ENCODE measurements around the gene RING1.

RING1 gene

DNA sequence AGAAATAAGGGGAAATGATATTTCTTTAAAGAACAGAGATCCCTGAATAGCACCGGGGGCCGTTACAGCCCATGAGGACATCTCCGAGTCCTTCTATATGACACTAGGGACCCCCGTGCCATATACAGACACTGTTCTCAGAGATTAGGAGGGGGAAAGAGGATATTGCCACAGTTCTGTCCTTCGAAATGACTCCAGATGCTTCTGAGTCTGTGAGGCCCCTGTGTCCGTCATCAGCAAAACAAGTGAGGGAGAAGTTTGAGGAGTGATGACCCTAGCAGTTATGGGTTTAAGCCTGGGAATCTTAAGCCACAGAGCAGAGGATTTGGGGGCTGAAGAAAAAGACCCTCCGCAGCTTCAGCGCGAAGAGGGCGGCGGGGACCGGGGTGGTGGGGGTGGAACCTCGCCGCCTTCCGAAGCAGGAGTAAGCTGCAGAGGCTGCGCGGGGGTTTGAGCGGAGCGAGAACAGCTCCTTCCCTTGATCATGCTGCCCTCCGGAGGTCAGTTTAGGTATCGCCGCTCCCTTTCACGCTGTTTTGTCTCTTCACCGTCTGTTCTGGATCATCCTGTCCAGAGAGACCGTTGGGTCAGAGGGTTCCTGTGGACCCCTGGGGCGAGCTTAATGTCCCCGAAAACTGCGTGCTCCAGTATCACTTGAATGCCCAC, 39.8 kb downstream of the RING1 start:
- DNase-seq, result peak; percentile 35 to 91 (median 80)

DNA sequence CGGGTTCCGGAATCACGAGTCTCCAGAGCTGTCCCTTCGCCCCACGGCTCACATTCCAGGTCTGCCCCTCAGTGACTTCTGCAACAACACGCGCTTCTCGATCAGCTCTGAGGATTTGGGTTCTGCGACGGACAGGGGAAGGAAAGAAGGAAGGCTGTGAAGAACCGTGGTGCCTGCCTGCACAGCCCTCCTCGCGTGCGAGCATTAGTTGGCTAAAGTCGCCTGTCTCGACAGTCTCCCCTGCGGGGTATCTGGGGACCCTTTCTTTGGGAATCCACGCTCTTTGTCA, 40.3 kb downstream of the RING1 start:
- peak in 1 of 14 donors; percentile 63 for DNase-seq

DNA sequence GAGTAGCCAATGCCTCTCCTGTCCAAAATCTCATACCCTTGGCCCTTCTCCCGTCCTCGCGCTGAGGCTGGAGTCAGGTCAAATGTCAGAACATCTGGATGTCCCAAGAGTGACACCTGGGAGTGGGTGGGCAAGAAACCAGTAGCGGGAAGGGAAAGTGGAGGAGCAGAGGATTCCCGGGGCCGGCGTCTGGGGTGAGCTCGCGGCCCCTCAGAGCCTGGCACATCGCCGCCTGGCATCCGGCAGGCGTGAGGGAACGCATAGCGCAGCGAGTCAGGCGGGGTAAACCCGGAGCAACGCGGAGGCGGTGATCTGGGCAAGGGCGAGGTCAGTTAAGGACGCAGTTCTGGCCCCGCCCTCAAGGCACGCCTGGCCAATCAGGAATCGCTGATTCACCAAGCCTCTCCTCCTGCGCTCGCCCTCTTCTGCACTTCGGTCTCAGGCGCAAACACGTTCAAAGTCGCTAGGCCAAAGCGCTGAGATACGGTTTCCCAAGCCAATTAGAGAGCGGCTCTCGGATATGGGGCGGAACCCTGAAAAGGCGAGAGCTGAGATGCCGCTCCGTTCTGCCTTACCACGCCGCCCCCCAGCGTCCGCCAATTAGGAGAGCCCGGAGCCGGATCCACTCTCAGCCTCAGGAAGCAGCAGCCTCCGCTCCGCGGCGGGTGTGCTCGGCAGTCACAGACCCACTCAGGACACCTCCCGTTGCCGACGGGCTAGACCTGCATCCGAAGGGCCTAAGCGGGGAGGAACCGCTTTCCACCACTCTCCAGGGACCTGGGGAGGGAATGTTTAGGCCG, 40.8 kb downstream of the RING1 start:
- DNase-seq, result peak; percentile 59 to 100 (median 94)

- peak in 1 of 14 donors; percentile 38 for DNase-seq
These were observed 41.7 kb downstream of the RING1 start for GRCh38 chr6:33249732-33250630.

- DNase-seq, result no peak
These were observed 42.4 kb downstream of the RING1 start for GRCh38 chr6:33250731-33251130.

GRCh38 chr6:33251395-33252012, 43.2 kb downstream of the RING1 start:
- DNase-seq, result no peak

- DNase-seq, result no peak
These were observed 44.5 kb downstream of the RING1 start for GRCh38 chr6:33252759-33253158.

DNA sequence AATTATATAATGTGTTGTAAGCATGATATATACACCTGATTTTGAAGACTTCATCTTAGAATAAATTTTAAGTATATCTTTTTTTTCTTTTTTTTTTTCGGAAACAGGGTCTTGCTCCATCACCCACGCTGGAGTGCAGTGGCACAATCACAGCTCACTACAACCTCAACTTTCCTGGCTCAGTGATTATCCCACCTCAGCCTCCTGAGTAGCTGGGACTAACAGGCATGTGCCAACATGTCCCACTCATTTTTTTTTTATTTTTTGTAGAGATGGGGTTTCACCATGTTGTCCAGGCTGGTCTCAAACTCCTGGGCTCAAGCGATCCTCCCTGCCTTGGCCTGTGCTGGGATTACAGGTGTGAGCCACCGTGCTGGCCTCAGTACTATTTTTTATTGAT, 46.3 kb downstream of the RING1 start:
- DNase-seq, result no peak

DNA sequence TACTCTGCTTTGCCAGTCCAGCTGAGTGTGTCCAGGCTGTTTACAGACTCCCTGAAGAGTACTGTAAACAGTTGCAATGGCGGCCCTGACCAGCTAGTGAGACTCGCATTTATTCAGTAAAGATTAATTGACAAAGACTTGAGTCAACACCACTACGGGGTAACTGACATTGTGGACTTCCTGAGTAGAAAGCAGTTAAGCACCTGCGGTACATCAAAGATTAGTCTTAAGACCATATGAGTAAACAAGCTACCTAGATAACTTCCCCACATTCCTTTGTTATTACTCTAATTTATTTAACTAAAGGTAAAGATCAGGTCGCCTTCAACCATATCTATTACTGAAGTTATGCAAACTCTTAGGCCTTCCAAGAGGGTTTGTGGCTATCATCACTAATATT, 50.7 kb downstream of the RING1 start:
- DNase-seq, result no peak

All from C1 segment of cervical spinal cord (tissue), 14 donors.